ENCODE results near the gene COL25A1.

Gene COL25A1

GRCh38 chr4:109302361-109303139, at the start of gene COL25A1:
TSS of gene COL25A1 (minus strand) at chr4:109302658.
- no peak for DNase-seq

GRCh38 chr4:109350121-109350520, 47.7 kb upstream of the COL25A1 start:
- DNase-seq, result no peak

GRCh38 chr4:109334129-109335105, 32.0 kb upstream of the COL25A1 start:
- DNase-seq, result no peak

GRCh38 chr4:109332926-109333464, 30.5 kb upstream of the COL25A1 start:
- no peak for DNase-seq

- DNase-seq, result no peak
These were observed 25.2 kb upstream of the COL25A1 start for GRCh38 chr4:109327641-109328040.

- no peak for DNase-seq
These were observed 23.2 kb upstream of the COL25A1 start for GRCh38 chr4:109325698-109326097.

- no peak for DNase-seq
These were observed 20.9 kb upstream of the COL25A1 start for GRCh38 chr4:109323348-109323747.

- no peak for DNase-seq
These were observed 18.8 kb upstream of the COL25A1 start for GRCh38 chr4:109321232-109321631.

- DNase-seq, result no peak
These were observed 17.2 kb upstream of the COL25A1 start for GRCh38 chr4:109319684-109320083.

- no peak for DNase-seq
These were observed 16.7 kb upstream of the COL25A1 start for GRCh38 chr4:109319156-109319555.

- no peak for DNase-seq
These were observed 13.4 kb upstream of the COL25A1 start for GRCh38 chr4:109315818-109316217.

GRCh38 chr4:109315341-109315740, 12.9 kb upstream of the COL25A1 start:
- no peak for DNase-seq

GRCh38 chr4:109313168-109314133, 11.0 kb upstream of the COL25A1 start:
- no peak for DNase-seq

- no peak for DNase-seq
These were observed 660 bp upstream of the COL25A1 start for GRCh38 chr4:109303140-109303496.

- no peak for DNase-seq
These were observed 652 bp downstream of the COL25A1 start for GRCh38 chr4:109301651-109302360.

- DNase-seq, result no peak
These were observed 4.0 kb downstream of the COL25A1 start for GRCh38 chr4:109298279-109299010.

GRCh38 chr4:109296527-109296926, 5.9 kb downstream of the COL25A1 start:
- DNase-seq, result no peak

- no peak for DNase-seq
These were observed 7.4 kb downstream of the COL25A1 start for GRCh38 chr4:109295081-109295480.

- no peak for DNase-seq
These were observed 7.9 kb downstream of the COL25A1 start for GRCh38 chr4:109294468-109295020.

GRCh38 chr4:109294006-109294405, 8.5 kb downstream of the COL25A1 start:
- DNase-seq, result no peak
